Liver (tissue), 9 donors: Measurements from ENCODE around the gene YEATS2. TPM values are rescaled to one million over a fixed set of nuclear protein-coding genes. Genes with fewer than 3 reads are reported as not detected.
"Not testable (repeated sequence)": the region's sequence is repeated elsewhere in the genome, so short reads cannot be mapped to it uniquely, and the experiment has no call there.

Source experiments
- DNase-seq: peaks from one replicate; pipeline ENCODE4 v3.0.0-alpha.2; 2017; ENCODE audit warnings: low spot score
- H3K27ac ChIP-seq, 2 donors: one replicate each; pipeline ENCODE4 v1.7.0; 2013; ENCODE audit warnings: inconsistent platforms in 2 of 2, low read length in 2 of 2, control low read depth in 1 of 2, low read depth in 1 of 2, mild to moderate bottlenecking in 1 of 2
- H3K27me3 ChIP-seq, 4 donors: one replicate each; pipeline versions ENCODE4 v1.6.1 to v1.7.0; 2013; ENCODE audit warnings: low read length in 3 of 4, inconsistent platforms in 1 of 4, mild to moderate bottlenecking in 1 of 4, moderate library complexity in 1 of 4; ENCODE audit not compliant: control insufficient read depth in 4 of 4, insufficient read depth in 4 of 4
- H3K36me3 ChIP-seq, 4 donors: one replicate each; pipeline versions ENCODE4 v1.6.1 to v1.7.0; 2013; ENCODE audit warnings: low read length in 3 of 4, mild to moderate bottlenecking in 3 of 4, low read depth in 1 of 4, moderate library complexity in 1 of 4; ENCODE audit not compliant: control insufficient read depth in 4 of 4, insufficient read depth in 3 of 4
- H3K4me1 ChIP-seq, 4 donors: one replicate each; pipeline versions ENCODE4 v1.6.1 to v1.7.0; 2013; ENCODE audit warnings: low read length in 3 of 4, mild to moderate bottlenecking in 3 of 4, moderate library complexity in 1 of 4; ENCODE audit not compliant: control insufficient read depth in 4 of 4, insufficient read depth in 4 of 4
- H3K4me3 ChIP-seq, 3 donors: one replicate each; pipeline versions ENCODE4 v1.6.1 to v1.7.0; 2013; ENCODE audit warnings: low read length in 3 of 3, control low read depth in 1 of 3, low read depth in 1 of 3, mild to moderate bottlenecking in 1 of 3
- H3K9ac ChIP-seq, 2 donors: one replicate each; pipeline ENCODE4 v1.7.0; 2013; ENCODE audit warnings: low read length in 2 of 2, mild to moderate bottlenecking in 2 of 2, moderate library complexity in 2 of 2, control low read depth in 1 of 2, low read depth in 1 of 2
- H3K9me3 ChIP-seq, 4 donors: one replicate each; pipeline versions ENCODE4 v1.6.1 to v1.7.0; 2013; ENCODE audit warnings: low read length in 3 of 4; ENCODE audit not compliant: control insufficient read depth in 4 of 4
- CTCF ChIP-seq: fragments of 150-350 bp; IDR thresholded peaks from 2 replicates; pipeline ENCODE4 v1.5.1; 2017; ENCODE audit warnings: improper control_type of control experiment, low read depth, low read length; ENCODE audit not compliant: missing input control
- EGR1 ChIP-seq, 2 donors: IDR thresholded peaks; 2 replicates each; pipeline ENCODE4 v1.6.1; 2016 to 2018; ENCODE audit warnings: antibody characterized with exemption in 2 of 2, low read depth in 2 of 2
- FOXA2 ChIP-seq: IDR thresholded peaks from 2 replicates; pipeline ENCODE4 v1.6.1; 2016; ENCODE audit warnings: antibody characterized with exemption
- GABPA ChIP-seq, 2 donors: IDR thresholded peaks in 1 of 2; conservative IDR thresholded peaks in 1 of 2; 2 replicates each; pipeline ENCODE4 v1.6.1; 2016; ENCODE audit warnings: antibody characterized with exemption in 2 of 2, mild to moderate bottlenecking in 1 of 2, moderate library complexity in 1 of 2
- HNF4A ChIP-seq, 2 donors: conservative IDR thresholded peaks; 2 replicates each; pipeline ENCODE4 v1.6.1; 2016; ENCODE audit warnings: antibody characterized with exemption in 2 of 2, mild to moderate bottlenecking in 2 of 2
- HNF4G ChIP-seq: IDR thresholded peaks from 2 replicates; pipeline ENCODE4 v1.6.1; 2016; ENCODE audit warnings: antibody characterized with exemption
- JUND ChIP-seq, 2 donors: IDR thresholded peaks; 2 replicates each; pipeline ENCODE4 v1.6.1; 2016; ENCODE audit warnings: antibody characterized with exemption in 2 of 2
- NR2F2 ChIP-seq: IDR thresholded peaks from 2 replicates; pipeline ENCODE4 v1.6.1; 2016; ENCODE audit warnings: antibody characterized with exemption
- RAD21 ChIP-seq, 2 donors: IDR thresholded peaks; 2 replicates each; pipeline ENCODE4 v1.6.1; 2016; ENCODE audit warnings: antibody characterized with exemption in 2 of 2, mild to moderate bottlenecking in 2 of 2
- REST ChIP-seq: IDR thresholded peaks from 2 replicates; pipeline ENCODE4 v1.6.1; 2016; ENCODE audit warnings: antibody characterized with exemption, mild to moderate bottlenecking
- RXRA ChIP-seq, 2 donors: IDR thresholded peaks; 2 replicates each; pipeline ENCODE4 v1.6.1; 2017 to 2018; ENCODE audit warnings: antibody characterized with exemption in 2 of 2, mild to moderate bottlenecking in 1 of 2
- TAF1 ChIP-seq: conservative IDR thresholded peaks from 2 replicates; pipeline ENCODE4 v1.6.1; 2016; ENCODE audit warnings: antibody characterized with exemption, mild to moderate bottlenecking
- YY1 ChIP-seq: IDR thresholded peaks from 2 replicates; pipeline ENCODE4 v1.6.1; 2016; ENCODE audit warnings: antibody characterized with exemption, mild to moderate bottlenecking
- ZBTB33 ChIP-seq: IDR thresholded peaks from 2 replicates; pipeline ENCODE4 v1.6.1; 2016; ENCODE audit warnings: antibody characterized with exemption
- WGBS: extraction: QIAGEN DNeasy Blood & Tissue Kit; methylation state at CpG from one replicate; pipeline ENCODE4 v1.1.7; 2013; 5-methylcytosine and 5-hydroxymethylcytosine counted together
- polyA plus RNA-seq, 2 donors: library from polyadenylated mRNA; stranded (reverse) in 1 of 2; unstranded in 1 of 2; fragments of 200-250 nt in 1 of 2; fragments of >200 nt in 1 of 2; fragmentation: Nextera tagmentation in 1 of 2; extraction: Ambion mirVana in 1 of 2; gene quantifications; one replicate each; pipeline versions ENCODE4 v1.2.1 to v1.2.3, GENCODE V29; 2013 to 2015
- total RNA-seq, 2 donors: library from RNA; depleted of rRNA; stranded (reverse); fragments of >200 nt; gene quantifications; one replicate each; pipeline ENCODE4 v1.2.3, GENCODE V29; 2014
- donor health status: healthy.
- donor health status: healthy.
- donor health status: healthy.
- donor health status: healthy.
- donor health status: healthy.

Gene YEATS2
- total and polyA plus RNA-seq, 4 donors, result 1.5 to 9.4 (median 4.9) TPM

- DNase-seq, H3K27me3 ChIP-seq, H3K4me3 ChIP-seq, H3K4me1 ChIP-seq, H3K9me3 ChIP-seq, H3K27ac ChIP-seq, H3K9ac ChIP-seq: not testable (repeated sequence)
- H3K36me3 ChIP-seq, result peaks cover 6 to 26% (median 8%) of the 10 kb centered on the region in 4 donors
- WGBS, result 88% methylated on average over 5 of the region's 5 CpGs
These were observed 78.9 kb downstream of the YEATS2 start for GRCh38 chr3:183776451-183776850.

GRCh38 chr3:183777016-183777618 lies 79.5 kb downstream of the YEATS2 start:
- peaks cover 6 to 26% (median 9%) of the 10 kb centered on the region in 4 donors for H3K36me3 ChIP-seq
- no peak for TF ChIP-seq ZBTB33
- TF ChIP-seq GABPA (IDR thresholded peaks at IDR 0.05 in 1 of 2, conservative IDR thresholded peaks at IDR 0.05 in 1 of 2), result no peak
- TF ChIP-seq FOXA2, result no peak
- TF ChIP-seq CTCF, result no peak
- no peak for TF ChIP-seq HNF4A (conservative IDR thresholded peaks at IDR 0.05)
- no peak for TF ChIP-seq TAF1
- no peak for TF ChIP-seq REST
- no peak for TF ChIP-seq YY1
- TF ChIP-seq RXRA (IDR thresholded peaks at IDR 0.05), result no peak
- no peak for TF ChIP-seq EGR1 (IDR thresholded peaks at IDR 0.05; ENCODE audit: low read depth in 2 of 2)
- TF ChIP-seq HNF4G, result no peak
- no peak for TF ChIP-seq RAD21 (IDR thresholded peaks at IDR 0.05)
- no peak for TF ChIP-seq NR2F2
- no peak for TF ChIP-seq JUND (IDR thresholded peaks at IDR 0.05)
- H3K4me3 ChIP-seq, result no peak overlapping the region
- H3K9me3 ChIP-seq, result no peaks in the 10 kb centered on the region
- H3K27me3 ChIP-seq, result no peaks in the 10 kb centered on the region
- no peak overlapping the region for H3K27ac ChIP-seq
- no peak overlapping the region for H3K9ac ChIP-seq
- WGBS, result 97% methylated on average over 4 of the region's 4 CpGs
- no peak for DNase-seq
- no peaks in the 10 kb centered on the region for H3K4me1 ChIP-seq
